Measurements from ENCODE around the gene CCDC102A.

CCDC102A gene

GRCh38 chr16:57532266-57532625, 4.1 kb downstream of the CCDC102A start:
- DNase-seq: no peak

GRCh38 chr16:57531635-57532265, 4.6 kb downstream of the CCDC102A start:
- Histone ChIP-seq H3K36me3 (no peaks in the 10 kb centered on the region), H3K4me3 (ENCODE audit: low read depth, low read length) (no peak overlapping the region), H3K27me3 (no peaks in the 10 kb centered on the region), H3K4me1 (peaks cover 22% of the 10 kb centered on the region), H3K9me3 (no peaks in the 10 kb centered on the region)
- no peak for DNase-seq
- TF ChIP-seq CTCF (IDR thresholded peaks at IDR 0.05; ENCODE audit: low read depth, low read length): no peak

More at GRCh38 chr16:57532266-57532625, 4.1 kb downstream of the CCDC102A start:
- Histone ChIP-seq H3K27me3 (no peaks in the 10 kb centered on the region), H3K36me3 (no peaks in the 10 kb centered on the region), H3K4me1 (peaks cover 22% of the 10 kb centered on the region), H3K4me3 (ENCODE audit: low read depth, low read length) (no peak overlapping the region), H3K9me3 (no peaks in the 10 kb centered on the region)
- no peak for TF ChIP-seq CTCF (IDR thresholded peaks at IDR 0.05; ENCODE audit: low read depth, low read length)

- H3K9me3 ChIP-seq: no peaks in the 10 kb centered on the region
- no peaks in the 10 kb centered on the region for H3K27me3 ChIP-seq
- DNase-seq: no peak
- no peaks in the 10 kb centered on the region for H3K36me3 ChIP-seq
- peaks cover 22% of the 10 kb centered on the region for H3K4me1 ChIP-seq
- no peak for TF ChIP-seq CTCF (IDR thresholded peaks at IDR 0.05; ENCODE audit: low read depth, low read length)
- no peak overlapping the region for H3K4me3 ChIP-seq (ENCODE audit: low read depth, low read length)
These were observed 5.2 kb downstream of the CCDC102A start for GRCh38 chr16:57531253-57531575.

- no peak overlapping the region for H3K4me3 ChIP-seq (ENCODE audit: low read depth, low read length)
- peaks cover 22% of the 10 kb centered on the region for H3K4me1 ChIP-seq
- no peak for TF ChIP-seq CTCF (IDR thresholded peaks at IDR 0.05; ENCODE audit: low read depth, low read length)
- H3K9me3 ChIP-seq: no peaks in the 10 kb centered on the region
- no peaks in the 10 kb centered on the region for H3K36me3 ChIP-seq
- DNase-seq: no peak
- no peaks in the 10 kb centered on the region for H3K27me3 ChIP-seq
These were observed 5.7 kb downstream of the CCDC102A start for GRCh38 chr16:57530522-57531252.

- TF ChIP-seq CTCF (IDR thresholded peaks at IDR 0.05; ENCODE audit: low read depth, low read length): no peak
- no peaks in the 10 kb centered on the region for H3K27me3 ChIP-seq
- H3K36me3 ChIP-seq: no peaks in the 10 kb centered on the region
- no peak overlapping the region for H3K4me3 ChIP-seq (ENCODE audit: low read depth, low read length)
- no peaks in the 10 kb centered on the region for H3K9me3 ChIP-seq
- no peak for DNase-seq
- peaks cover 22% of the 10 kb centered on the region for H3K4me1 ChIP-seq
These were observed 6.3 kb downstream of the CCDC102A start for GRCh38 chr16:57530104-57530521.

GRCh38 chr16:57529391-57530103, 6.8 kb downstream of the CCDC102A start:
- Histone ChIP-seq H3K9me3 (no peaks in the 10 kb centered on the region), H3K36me3 (no peaks in the 10 kb centered on the region), H3K4me1 (peaks cover 22% of the 10 kb centered on the region), H3K27me3 (no peaks in the 10 kb centered on the region), H3K4me3 (ENCODE audit: low read depth, low read length) (no peak overlapping the region)
- TF ChIP-seq CTCF (IDR thresholded peaks at IDR 0.05; ENCODE audit: low read depth, low read length): no peak
- no peak for DNase-seq

Measured in BE2C (cell line).